ENCODE measurements around the gene POLR3E.

The POLR3E gene

DNA sequence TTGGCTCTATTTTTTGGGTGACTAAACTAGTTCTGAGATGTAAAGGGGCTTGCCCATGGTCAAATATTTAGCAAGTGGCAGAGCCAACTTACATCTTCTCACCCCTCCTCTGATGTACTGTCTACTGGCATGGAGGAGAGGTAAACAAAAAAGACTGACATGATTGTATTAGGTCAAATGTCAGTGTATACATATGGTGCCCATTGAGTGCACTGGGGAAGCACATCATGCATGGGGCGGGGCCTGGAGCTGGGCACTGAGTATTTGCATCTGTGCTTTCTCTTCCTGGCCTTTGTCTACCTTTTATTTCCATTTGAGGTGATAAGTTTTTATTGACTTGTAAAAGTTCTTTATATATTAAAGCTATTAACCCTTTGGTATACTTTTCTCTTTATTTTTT is 22.3 kb upstream of the POLR3E start:
- Mint-ChIP-seq H3K4me1 (ENCODE audit: low read depth) (peaks cover 7% of the 10 kb centered on the region), H3K27me3 (no peaks in the 10 kb centered on the region), H3K36me3 (ENCODE audit: low read depth) (peaks cover 71% of the 10 kb centered on the region), H3K27ac (no peak overlapping the region), H3K9me3 (no peaks in the 10 kb centered on the region), H3K4me3 (no peak overlapping the region)
- no peak for DNase-seq

GRCh38 chr16:22278441-22279230 is 18.6 kb upstream of the POLR3E start:
- no peak for DNase-seq
- no peak overlapping the region for H3K27ac Mint-ChIP-seq
- no peaks in the 10 kb centered on the region for H3K9me3 Mint-ChIP-seq
- no peaks in the 10 kb centered on the region for H3K27me3 Mint-ChIP-seq
- no peaks in the 10 kb centered on the region for H3K4me1 Mint-ChIP-seq (ENCODE audit: low read depth)
- peaks cover 74% of the 10 kb centered on the region for H3K36me3 Mint-ChIP-seq (ENCODE audit: low read depth)
- H3K4me3 Mint-ChIP-seq: no peak overlapping the region

DNA sequence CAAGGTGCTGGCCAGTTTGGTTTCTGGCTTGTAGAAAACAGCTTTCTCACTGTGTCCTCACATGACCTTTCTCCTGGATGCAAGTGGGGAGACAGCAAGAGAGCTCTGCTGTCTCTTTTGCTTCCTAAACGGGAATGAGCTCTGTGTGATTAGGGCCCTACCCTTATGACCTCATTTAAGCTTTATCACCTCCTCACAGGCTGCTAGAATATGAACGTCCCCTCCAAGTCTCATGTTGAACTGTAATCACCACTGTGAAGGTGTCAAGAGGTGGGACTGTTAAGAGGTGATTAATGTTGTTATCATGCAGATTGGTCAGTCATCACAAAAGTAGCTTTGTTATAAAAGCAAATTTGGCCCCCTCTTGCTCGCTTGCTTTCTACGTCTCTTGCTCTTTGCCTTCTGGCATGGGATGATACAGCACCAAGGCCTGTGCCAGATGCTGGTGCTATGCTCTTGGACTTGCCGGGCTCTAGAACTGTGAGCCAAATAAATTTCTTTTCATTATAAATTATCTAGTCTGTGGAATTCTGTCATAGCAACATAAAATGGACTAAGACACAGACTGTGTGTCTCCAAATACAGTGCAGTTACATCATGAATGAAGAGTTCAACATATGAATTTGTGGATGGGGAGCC is 14.8 kb upstream of the POLR3E start:
- no peak overlapping the region for H3K27ac Mint-ChIP-seq
- no peaks in the 10 kb centered on the region for H3K27me3 Mint-ChIP-seq
- no peak for DNase-seq
- no peak overlapping the region for H3K4me3 Mint-ChIP-seq
- no peaks in the 10 kb centered on the region for H3K4me1 Mint-ChIP-seq (ENCODE audit: low read depth)
- H3K36me3 Mint-ChIP-seq (ENCODE audit: low read depth): peaks cover 78% of the 10 kb centered on the region
- H3K9me3 Mint-ChIP-seq: no peaks in the 10 kb centered on the region

- no peak overlapping the region for H3K27ac Mint-ChIP-seq
- H3K4me1 Mint-ChIP-seq (ENCODE audit: low read depth): no peaks in the 10 kb centered on the region
- H3K9me3 Mint-ChIP-seq: no peaks in the 10 kb centered on the region
- H3K4me3 Mint-ChIP-seq: no peak overlapping the region
- no peak for DNase-seq
- no peaks in the 10 kb centered on the region for H3K27me3 Mint-ChIP-seq
- peaks cover 61% of the 10 kb centered on the region for H3K36me3 Mint-ChIP-seq (ENCODE audit: low read depth)
These were observed 12.6 kb upstream of the POLR3E start for GRCh38 chr16:22284637-22285036.

- no peak overlapping the region for H3K27ac Mint-ChIP-seq
- no peak overlapping the region for H3K4me3 Mint-ChIP-seq
- peaks cover 56% of the 10 kb centered on the region for H3K36me3 Mint-ChIP-seq (ENCODE audit: low read depth)
- no peaks in the 10 kb centered on the region for H3K9me3 Mint-ChIP-seq
- no peaks in the 10 kb centered on the region for H3K4me1 Mint-ChIP-seq (ENCODE audit: low read depth)
- DNase-seq: no peak
- H3K27me3 Mint-ChIP-seq: no peaks in the 10 kb centered on the region
These were observed 12.1 kb upstream of the POLR3E start for GRCh38 chr16:22285080-22285479.

- peaks cover under 1% of the 10 kb centered on the region for H3K4me1 Mint-ChIP-seq (ENCODE audit: low read depth)
- H3K36me3 Mint-ChIP-seq (ENCODE audit: low read depth): peaks cover 5% of the 10 kb centered on the region
- H3K27me3 Mint-ChIP-seq: no peaks in the 10 kb centered on the region
- H3K4me3 Mint-ChIP-seq: no peak overlapping the region
- H3K27ac Mint-ChIP-seq: no peak overlapping the region
- no peaks in the 10 kb centered on the region for H3K9me3 Mint-ChIP-seq
- DNase-seq: no peak
These were observed 6.2 kb upstream of the POLR3E start for GRCh38 chr16:22291020-22291419.

- Mint-ChIP-seq H3K27ac (no peak overlapping the region), H3K36me3 (ENCODE audit: low read depth) (peaks cover 2% of the 10 kb centered on the region), H3K4me3 (no peak overlapping the region), H3K27me3 (no peaks in the 10 kb centered on the region), H3K4me1 (ENCODE audit: low read depth) (peaks cover 6% of the 10 kb centered on the region), H3K9me3 (no peaks in the 10 kb centered on the region)
- DNase-seq: no peak
These were observed 5.3 kb upstream of the POLR3E start for GRCh38 chr16:22291860-22292318.

DNA sequence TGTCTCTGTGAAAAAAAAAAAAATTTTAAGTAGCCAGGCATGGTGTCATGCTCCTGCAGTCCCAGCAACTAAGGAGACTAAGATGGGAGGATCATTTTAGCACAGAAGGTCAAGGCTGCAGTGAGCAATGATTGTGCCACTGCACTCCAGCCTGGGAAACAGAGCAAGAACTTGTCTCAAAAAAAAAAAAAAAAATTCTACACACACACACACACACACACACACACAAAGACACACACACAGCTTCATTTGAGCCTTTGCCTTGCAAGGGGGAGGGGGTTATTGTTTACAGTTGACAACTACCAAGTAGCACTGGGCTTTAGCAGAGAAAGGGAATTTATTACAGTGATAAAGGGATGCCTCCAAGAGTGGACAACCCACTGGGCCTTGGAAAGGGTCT is 4.9 kb upstream of the POLR3E start:
- Mint-ChIP-seq H3K27ac (no peak overlapping the region), H3K9me3 (no peaks in the 10 kb centered on the region), H3K36me3 (ENCODE audit: low read depth) (peaks cover 2% of the 10 kb centered on the region), H3K4me1 (ENCODE audit: low read depth) (peaks cover 7% of the 10 kb centered on the region), H3K4me3 (no peak overlapping the region), H3K27me3 (no peaks in the 10 kb centered on the region)
- DNase-seq: no peak

GRCh38 chr16:22293137-22294106 is 3.8 kb upstream of the POLR3E start:
- Mint-ChIP-seq H3K4me1 (ENCODE audit: low read depth) (peaks cover 11% of the 10 kb centered on the region), H3K9me3 (no peaks in the 10 kb centered on the region), H3K4me3 (no peak overlapping the region), H3K27ac (peak overlapping the region; percentile 29), H3K36me3 (ENCODE audit: low read depth) (peaks cover 11% of the 10 kb centered on the region), H3K27me3 (no peaks in the 10 kb centered on the region)
- no peak for DNase-seq

DNA sequence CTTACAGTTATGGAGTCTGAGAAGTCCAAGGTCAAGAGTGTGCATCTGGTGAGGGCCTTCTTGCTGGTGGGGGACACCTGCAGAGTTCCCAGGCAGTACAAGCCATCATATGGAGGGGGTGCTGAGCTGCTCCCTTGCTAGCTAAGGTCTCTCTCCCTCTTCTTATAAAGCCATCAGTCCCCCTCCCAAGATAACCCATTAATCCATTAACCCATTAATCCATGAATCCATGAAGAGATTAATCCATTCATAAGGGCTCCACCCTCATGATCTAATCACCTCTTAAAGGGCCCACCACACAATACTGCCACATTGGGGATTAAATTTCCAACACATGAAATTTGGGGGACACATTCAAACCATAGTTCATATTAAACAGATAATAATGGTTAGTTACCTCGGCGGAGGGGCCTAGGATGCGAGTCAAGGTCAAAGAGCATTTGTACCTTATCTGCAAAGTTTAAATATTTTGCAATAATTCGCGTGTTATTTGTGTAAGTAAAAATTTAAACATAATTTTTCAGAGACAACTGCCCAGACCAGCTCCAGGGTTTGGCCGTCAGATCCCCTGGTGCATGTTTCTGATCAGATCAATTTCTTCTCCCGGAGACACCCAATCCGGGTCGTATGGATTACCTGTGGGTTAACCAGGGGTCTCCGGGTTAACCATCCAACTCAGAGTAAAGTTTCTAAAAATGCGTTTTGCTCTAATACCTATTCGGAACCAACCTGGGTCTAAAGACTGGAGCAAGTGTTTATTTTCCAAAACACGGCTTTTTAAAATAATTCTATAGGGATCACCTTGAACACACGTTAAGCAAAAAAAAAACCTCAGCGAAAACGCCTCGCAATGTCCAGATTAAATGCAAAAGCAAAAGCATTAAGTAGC is 740 bp upstream of the POLR3E start:
- H3K4me3 Mint-ChIP-seq: peak overlapping the region; percentile 95
- DNase-seq: peak; percentile 42
- no peaks in the 10 kb centered on the region for H3K27me3 Mint-ChIP-seq
- H3K4me1 Mint-ChIP-seq (ENCODE audit: low read depth): peaks cover 38% of the 10 kb centered on the region
- peaks cover 41% of the 10 kb centered on the region for H3K36me3 Mint-ChIP-seq (ENCODE audit: low read depth)
- peak overlapping the region; percentile 99 for H3K27ac Mint-ChIP-seq
- no peaks in the 10 kb centered on the region for H3K9me3 Mint-ChIP-seq

GRCh38 chr16:22297871-22298733 is 893 bp downstream of the POLR3E start:
- DNase-seq: peak; percentile 77
- H3K36me3 Mint-ChIP-seq (ENCODE audit: low read depth): peaks cover 54% of the 10 kb centered on the region
- H3K9me3 Mint-ChIP-seq: no peaks in the 10 kb centered on the region
- H3K27ac Mint-ChIP-seq: peak overlapping the region; percentile 99
- peaks cover 48% of the 10 kb centered on the region for H3K4me1 Mint-ChIP-seq (ENCODE audit: low read depth)
- H3K27me3 Mint-ChIP-seq: no peaks in the 10 kb centered on the region
- peak overlapping the region; percentile 95 for H3K4me3 Mint-ChIP-seq

DNA sequence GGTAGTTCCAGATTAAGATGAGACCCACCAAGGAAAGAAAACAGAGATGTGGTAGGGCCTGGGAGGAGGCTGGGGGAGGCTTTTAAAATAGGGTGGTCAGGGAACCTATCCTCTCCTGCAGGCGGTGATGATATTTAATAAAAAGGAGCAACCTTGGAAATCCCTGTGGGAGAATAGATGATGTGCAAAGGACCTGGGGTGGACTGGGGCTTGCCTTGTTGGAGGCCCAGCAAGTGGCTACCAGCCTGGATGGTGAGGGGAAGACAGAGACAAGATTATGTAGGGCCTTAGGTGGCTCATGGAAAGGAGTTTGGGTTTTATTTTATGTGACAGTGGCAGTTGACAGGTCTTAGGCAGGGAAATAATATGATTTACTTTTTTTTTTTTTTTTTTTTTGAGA is 1.8 kb downstream of the POLR3E start:
- H3K4me3 Mint-ChIP-seq: peak overlapping the region; percentile 95
- no peak for DNase-seq
- peaks cover 64% of the 10 kb centered on the region for H3K36me3 Mint-ChIP-seq (ENCODE audit: low read depth)
- no peaks in the 10 kb centered on the region for H3K9me3 Mint-ChIP-seq
- peak overlapping the region; percentile 99 for H3K27ac Mint-ChIP-seq
- H3K4me1 Mint-ChIP-seq (ENCODE audit: low read depth): peaks cover 51% of the 10 kb centered on the region
- H3K27me3 Mint-ChIP-seq: no peaks in the 10 kb centered on the region

DNA sequence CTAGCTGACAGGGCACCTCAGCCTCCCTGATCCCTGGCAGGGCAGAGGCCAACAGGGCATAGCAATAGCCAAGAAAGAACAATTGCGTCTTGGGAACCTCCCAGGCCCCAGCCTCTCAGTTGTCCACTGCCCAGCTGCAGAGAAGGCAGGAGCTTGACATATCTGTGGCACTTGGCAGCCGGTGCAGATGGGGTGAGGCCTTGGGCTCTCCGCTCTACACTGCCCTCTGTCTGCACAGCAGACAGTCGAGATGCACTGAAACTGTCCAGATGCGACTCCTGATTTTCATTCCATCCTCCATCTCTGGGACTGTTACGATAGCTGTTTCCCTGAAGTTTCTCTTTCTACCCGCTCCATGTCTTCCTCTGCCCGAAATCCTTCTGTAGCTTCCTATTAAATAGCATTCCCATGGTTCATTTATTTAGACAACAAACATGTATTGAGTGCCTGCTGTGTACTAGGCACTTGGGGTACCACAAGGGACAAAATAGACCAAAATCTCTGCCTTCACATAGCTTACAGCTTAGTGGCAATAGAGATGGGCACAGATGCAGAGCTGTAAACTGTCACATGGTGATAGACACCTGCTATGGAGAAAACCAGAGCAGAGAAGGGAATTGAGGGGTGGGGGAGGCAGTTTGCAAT is 3.3 kb downstream of the POLR3E start:
- H3K9me3 Mint-ChIP-seq: no peaks in the 10 kb centered on the region
- H3K4me3 Mint-ChIP-seq: peak overlapping the region; percentile 53
- H3K4me1 Mint-ChIP-seq (ENCODE audit: low read depth): peaks cover 54% of the 10 kb centered on the region
- DNase-seq: peak; percentile 56
- peaks cover 79% of the 10 kb centered on the region for H3K36me3 Mint-ChIP-seq (ENCODE audit: low read depth)
- no peaks in the 10 kb centered on the region for H3K27me3 Mint-ChIP-seq
- H3K27ac Mint-ChIP-seq: peak overlapping the region; percentile 66

Data from activated T-cell treated with anti-CD3 and anti-CD28 coated beads, Interleukin-2, amount 50 U/mL, for 24 hours (primary cell).